Uterus (tissue), 4 donors: Measurements from ENCODE around the gene PAXIP1. TPM values are rescaled to one million over a fixed set of nuclear protein-coding genes. Genes with fewer than 3 reads are reported as not detected.

Experiments used
- DNase-seq, 2 donors: peaks; one replicate each; pipeline ENCODE4 v3.0.0-alpha.2; 2019 to 2020
- H3K27ac ChIP-seq, 2 donors: fragments of 200-600 bp; sonication (generic); 1 replicate in 1 of 2; 2 replicates in 1 of 2; pipeline ENCODE4 v1.5.1; 2016 to 2018
- H3K27me3 ChIP-seq, 2 donors: fragments of 200-600 bp; sonication (generic); one replicate each; pipeline ENCODE4 v1.5.1; 2018 to 2019; ENCODE audit warnings: control low read depth in 1 of 2
- H3K36me3 ChIP-seq, 2 donors: fragments of 200-600 bp; sonication (generic); one replicate each; pipeline ENCODE4 v1.5.1; 2019; ENCODE audit warnings: control low read depth in 1 of 2
- H3K4me1 ChIP-seq, 2 donors: fragments of 200-600 bp; sonication (generic); one replicate each; pipeline ENCODE4 v1.5.1; 2018 to 2019; ENCODE audit warnings: control low read depth in 1 of 2
- H3K4me3 ChIP-seq, 2 donors: fragments of 200-600 bp; sonication (generic); 1 replicate in 1 of 2; 2 replicates in 1 of 2; pipeline ENCODE4 v1.5.1; 2018 to 2019; ENCODE audit warnings: mild to moderate bottlenecking in 1 of 2
- H3K9me3 ChIP-seq, 2 donors: fragments of 200-600 bp; sonication (generic); one replicate each; pipeline ENCODE4 v1.5.1; 2019; ENCODE audit warnings: control low read depth in 1 of 2
- POLR2A ChIP-seq, 2 donors: fragments of 450-650 bp; IDR thresholded peaks; one replicate each; pipeline ENCODE4 v1.6.1; 2016; ENCODE audit warnings: antibody characterized with exemption in 2 of 2, mild to moderate bottlenecking in 1 of 2, moderate library complexity in 1 of 2
- intact Hi-C: fragments of 100-400 bp; cut with DNase I; formaldehyde crosslinking; loops from one replicate; pipeline ENCODE4 v1.15.1; 2023; ENCODE audit warnings: low total_unique reads
- total RNA-seq, 4 donors: library from RNA; depleted of rRNA in 3 of 4; stranded (reverse); fragments of >200 nt in 3 of 4; gene quantifications; one replicate each; pipeline versions ENCODE4 v1.1.0 to v1.2.4, GENCODE V29; 2014 to 2023
- TF ChIP-seq, protein P1 (sequence below), 4 experiments: fragments of 200-600 bp in 2 of 4; fragments of 450-650 bp in 2 of 4; sonication (generic) in 2 of 4; IDR thresholded peaks; one replicate each; pipeline ENCODE4 v1.5.1; 2016 to 2019; ENCODE audit warnings: antibody characterized with exemption in 4 of 4, mild to moderate bottlenecking in 2 of 4, moderate library complexity in 1 of 4
- donor health status: DM: yes; HTN: yes; CAD: no.

PAXIP1 gene
- total RNA-seq, 4 donors from 2014 or later, result 11.2 to 22.5 (median 17.3) TPM

DNA sequence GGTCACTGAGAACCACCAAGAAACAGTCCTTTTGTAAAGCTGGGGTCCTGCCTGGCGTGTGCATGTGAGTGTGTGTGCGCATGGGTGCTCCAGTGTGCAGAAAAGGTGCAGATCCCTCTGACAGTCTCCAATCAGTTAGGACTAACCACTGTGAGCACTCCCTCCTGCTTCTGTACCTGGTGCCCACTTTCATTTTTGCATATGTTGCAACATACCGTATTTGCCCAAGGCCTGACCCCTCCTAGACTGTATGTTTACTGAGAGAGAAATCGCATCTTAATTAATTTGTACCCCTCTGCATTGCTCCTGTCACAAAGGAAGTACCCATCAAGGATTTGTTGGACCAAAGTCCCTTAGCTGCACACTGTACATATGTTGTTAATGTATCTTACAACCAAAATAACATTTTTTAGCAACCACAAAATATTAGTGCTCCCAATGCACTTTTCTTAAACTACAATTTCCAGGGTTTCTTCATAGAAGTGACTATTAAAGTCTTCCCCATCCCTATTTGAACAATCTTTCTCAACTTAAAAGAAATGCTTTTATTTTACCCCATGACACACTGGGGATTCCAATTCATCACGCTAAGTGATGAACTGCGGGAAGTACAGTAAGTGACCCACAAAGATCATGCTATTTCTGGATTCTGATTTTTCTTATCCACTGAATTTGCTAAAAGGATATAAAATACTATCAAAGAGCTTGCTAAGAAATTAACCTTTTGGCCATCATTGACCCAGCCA, 16.6 kb downstream of the PAXIP1 start:
- no peak for DNase-seq
- no peaks in the 10 kb centered on the region for H3K9me3 ChIP-seq
- intact Hi-C loops, result no loop called here
- no peaks in the 10 kb centered on the region for H3K36me3 ChIP-seq
- TF ChIP-seq, protein P1, sequence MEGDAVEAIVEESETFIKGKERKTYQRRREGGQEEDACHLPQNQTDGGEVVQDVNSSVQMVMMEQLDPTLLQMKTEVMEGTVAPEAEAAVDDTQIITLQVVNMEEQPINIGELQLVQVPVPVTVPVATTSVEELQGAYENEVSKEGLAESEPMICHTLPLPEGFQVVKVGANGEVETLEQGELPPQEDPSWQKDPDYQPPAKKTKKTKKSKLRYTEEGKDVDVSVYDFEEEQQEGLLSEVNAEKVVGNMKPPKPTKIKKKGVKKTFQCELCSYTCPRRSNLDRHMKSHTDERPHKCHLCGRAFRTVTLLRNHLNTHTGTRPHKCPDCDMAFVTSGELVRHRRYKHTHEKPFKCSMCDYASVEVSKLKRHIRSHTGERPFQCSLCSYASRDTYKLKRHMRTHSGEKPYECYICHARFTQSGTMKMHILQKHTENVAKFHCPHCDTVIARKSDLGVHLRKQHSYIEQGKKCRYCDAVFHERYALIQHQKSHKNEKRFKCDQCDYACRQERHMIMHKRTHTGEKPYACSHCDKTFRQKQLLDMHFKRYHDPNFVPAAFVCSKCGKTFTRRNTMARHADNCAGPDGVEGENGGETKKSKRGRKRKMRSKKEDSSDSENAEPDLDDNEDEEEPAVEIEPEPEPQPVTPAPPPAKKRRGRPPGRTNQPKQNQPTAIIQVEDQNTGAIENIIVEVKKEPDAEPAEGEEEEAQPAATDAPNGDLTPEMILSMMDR (IDR thresholded peaks at IDR 0.05), result no peak
- TF ChIP-seq POLR2A (IDR thresholded peaks at IDR 0.05), result no peak
- no peaks in the 10 kb centered on the region for H3K27me3 ChIP-seq
- no peak overlapping the region for H3K27ac ChIP-seq
- H3K4me3 ChIP-seq, result no peak overlapping the region
- H3K4me1 ChIP-seq, result no peaks in the 10 kb centered on the region

- H3K4me1 ChIP-seq, result no peaks in the 10 kb centered on the region
- no peaks in the 10 kb centered on the region for H3K9me3 ChIP-seq
- no peaks in the 10 kb centered on the region for H3K36me3 ChIP-seq
- no peak for DNase-seq
- no peak for TF ChIP-seq POLR2A (IDR thresholded peaks at IDR 0.05)
- TF ChIP-seq, protein P1 (IDR thresholded peaks at IDR 0.05), result no peak
- intact Hi-C loops, result no loop called here
- no peaks in the 10 kb centered on the region for H3K27me3 ChIP-seq
- no peak overlapping the region for H3K27ac ChIP-seq
- H3K4me3 ChIP-seq, result no peak overlapping the region
These were observed 17.7 kb downstream of the PAXIP1 start for GRCh38 chr7:154985230-154985629.

GRCh38 chr7:154984601-154985188, 18.2 kb downstream of the PAXIP1 start:
- no peak for TF ChIP-seq POLR2A (IDR thresholded peaks at IDR 0.05)
- TF ChIP-seq, protein P1 (IDR thresholded peaks at IDR 0.05), result no peak
- intact Hi-C loops, result no loop called here
- no peak overlapping the region for H3K27ac ChIP-seq
- no peaks in the 10 kb centered on the region for H3K36me3 ChIP-seq
- H3K4me1 ChIP-seq, result no peaks in the 10 kb centered on the region
- no peaks in the 10 kb centered on the region for H3K9me3 ChIP-seq
- H3K4me3 ChIP-seq, result no peak overlapping the region
- no peaks in the 10 kb centered on the region for H3K27me3 ChIP-seq
- no peak for DNase-seq

GRCh38 chr7:154978017-154978416, 24.9 kb downstream of the PAXIP1 start:
- Histone ChIP-seq H3K27ac (no peak overlapping the region), H3K4me1 (no peaks in the 10 kb centered on the region), H3K27me3 (no peaks in the 10 kb centered on the region), H3K36me3 (no peaks in the 10 kb centered on the region), H3K4me3 (no peak overlapping the region), H3K9me3 (no peaks in the 10 kb centered on the region)
- intact Hi-C loops, result no loop called here
- TF ChIP-seq, protein P1 (IDR thresholded peaks at IDR 0.05), result no peak
- TF ChIP-seq POLR2A (IDR thresholded peaks at IDR 0.05), result no peak
- no peak for DNase-seq

GRCh38 chr7:154977250-154977649, 25.7 kb downstream of the PAXIP1 start:
- intact Hi-C loops, result no loop called here
- H3K27ac ChIP-seq, result no peak overlapping the region
- H3K27me3 ChIP-seq, result no peaks in the 10 kb centered on the region
- TF ChIP-seq, protein P1 (IDR thresholded peaks at IDR 0.05), result no peak
- no peak for TF ChIP-seq POLR2A (IDR thresholded peaks at IDR 0.05)
- no peaks in the 10 kb centered on the region for H3K4me1 ChIP-seq
- no peak overlapping the region for H3K4me3 ChIP-seq
- no peaks in the 10 kb centered on the region for H3K36me3 ChIP-seq
- H3K9me3 ChIP-seq, result no peaks in the 10 kb centered on the region
- DNase-seq, result no peak
